Muscle layer of colon (tissue), 2 donors: ENCODE measurements around the gene ZNF30.
"Not testable (repeated sequence)": the region's sequence is repeated elsewhere in the genome, so short reads cannot be mapped to it uniquely, and the experiment has no call there.

Experiments
- H3K27ac ChIP-seq: one replicate; pipeline ENCODE4 v1.7.0; 2013; ENCODE audit warnings: low read depth, mild to moderate bottlenecking, low read length, moderate library complexity
- H3K27me3 ChIP-seq, 2 donors: one replicate each; pipeline ENCODE4 v1.7.0; 2013; ENCODE audit warnings: low read length in 2 of 2, mild to moderate bottlenecking in 2 of 2; ENCODE audit not compliant: insufficient read depth in 2 of 2, control insufficient read depth in 1 of 2
- H3K36me3 ChIP-seq: one replicate; pipeline ENCODE4 v1.7.0; 2013; ENCODE audit warnings: mild to moderate bottlenecking, low read length; ENCODE audit not compliant: insufficient read depth
- H3K4me1 ChIP-seq: one replicate; pipeline ENCODE4 v1.7.0; 2013; ENCODE audit warnings: mild to moderate bottlenecking, low read length; ENCODE audit not compliant: insufficient read depth
- H3K4me3 ChIP-seq, 2 donors: one replicate each; pipeline ENCODE4 v1.7.0; 2013; ENCODE audit warnings: low read length in 2 of 2, low read depth in 1 of 2, mild to moderate bottlenecking in 1 of 2, moderate library complexity in 1 of 2
- H3K9ac ChIP-seq: one replicate; pipeline ENCODE4 v1.7.0; 2013; ENCODE audit warnings: low read length
- H3K9me3 ChIP-seq: one replicate; pipeline ENCODE4 v1.7.0; 2013; ENCODE audit warnings: mild to moderate bottlenecking, low read length
- donor health status: abdominal sarcoma.
- donor health status: Adenocarcinoma of cecum.

The ZNF30 gene

DNA sequence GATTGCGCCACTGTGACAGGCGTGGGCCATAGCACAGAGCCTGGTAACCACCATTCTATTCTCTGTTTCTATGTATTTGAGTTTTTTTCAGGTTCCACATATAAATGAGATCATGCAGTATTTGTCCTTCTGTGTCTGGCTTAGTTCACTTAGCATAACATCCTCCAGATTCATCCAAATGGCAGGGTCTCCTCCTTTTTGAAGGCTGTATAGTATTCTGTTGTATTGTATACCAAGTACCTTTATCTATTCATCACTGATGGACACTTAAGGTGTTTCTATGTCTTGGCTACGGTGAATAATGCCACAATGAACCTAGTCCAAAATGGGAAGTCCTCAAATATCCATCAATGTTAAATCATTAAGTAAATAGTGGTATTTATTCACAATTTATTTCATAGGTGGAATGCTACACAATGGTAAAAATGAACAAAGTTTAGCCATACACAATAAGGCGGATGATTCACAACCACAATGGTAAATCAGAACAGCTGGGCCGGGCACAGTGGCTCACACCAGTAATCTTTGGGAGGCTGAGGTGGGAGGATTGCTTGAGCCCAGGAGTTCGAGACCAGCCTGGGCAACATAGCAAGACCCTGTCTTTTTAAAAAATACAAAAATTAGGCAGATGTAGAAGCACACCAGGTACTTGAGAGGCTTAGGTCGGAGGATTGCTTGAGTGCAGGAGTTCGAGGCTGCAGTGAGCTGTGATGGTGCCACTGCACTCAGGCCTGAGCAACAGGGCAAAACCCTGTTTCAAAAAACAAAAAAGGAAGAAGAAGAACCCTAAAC lies 65.0 kb downstream of the ZNF30 start:
- Histone ChIP-seq H3K4me3 (no peak overlapping the region), H3K9me3 (no peaks in the 10 kb centered on the region), H3K36me3 (no peaks in the 10 kb centered on the region), H3K27me3 (no peaks in the 10 kb centered on the region), H3K4me1 (no peaks in the 10 kb centered on the region), H3K27ac (no peak overlapping the region), H3K9ac (no peak overlapping the region)

DNA sequence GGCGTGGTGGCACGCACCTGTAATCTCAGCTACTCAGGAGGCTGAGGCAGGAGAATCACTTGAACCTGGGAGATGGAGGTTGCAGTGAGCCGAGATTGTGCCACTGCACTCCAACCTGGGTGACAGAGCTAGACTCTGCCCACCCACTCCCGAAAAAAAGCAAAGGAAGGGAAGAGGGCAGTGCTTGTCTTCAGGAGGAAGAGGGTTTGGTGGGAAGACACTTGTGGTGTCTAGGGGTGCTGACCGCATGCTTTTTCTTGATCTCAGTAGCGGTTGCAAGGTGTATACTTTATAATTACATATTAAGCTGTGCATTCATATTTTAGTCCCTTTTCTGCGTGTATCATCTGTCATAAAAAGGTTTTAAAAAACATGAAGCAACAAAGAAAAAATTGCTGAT lies 65.9 kb downstream of the ZNF30 start:
- H3K4me1 ChIP-seq, H3K27ac ChIP-seq, H3K27me3 ChIP-seq: not testable (repeated sequence)

DNA sequence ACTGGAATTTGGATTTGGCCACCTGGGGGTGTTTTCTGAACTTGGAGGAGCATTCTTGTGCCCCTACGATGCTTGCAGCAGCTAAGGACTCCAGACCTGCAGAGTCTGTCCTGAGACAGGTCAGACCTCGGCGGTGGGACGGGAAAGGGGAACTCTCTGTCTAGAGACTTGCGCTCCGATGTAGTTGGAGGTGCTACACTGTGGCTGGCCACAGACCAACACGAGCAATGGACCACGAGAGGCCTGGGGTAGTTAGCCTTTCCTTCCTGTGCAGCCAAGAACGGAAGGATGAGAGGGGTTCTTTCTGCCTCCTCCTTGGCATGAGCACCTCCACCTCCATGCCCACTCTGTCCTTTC lies 67.6 kb downstream of the ZNF30 start:
- H3K36me3 ChIP-seq, result no peaks in the 10 kb centered on the region
- H3K4me1 ChIP-seq, result peaks cover 10% of the 10 kb centered on the region
- no peak overlapping the region for H3K4me3 ChIP-seq
- H3K9me3 ChIP-seq, result no peaks in the 10 kb centered on the region
- no peaks in the 10 kb centered on the region for H3K27me3 ChIP-seq
- no peak overlapping the region for H3K27ac ChIP-seq
- H3K9ac ChIP-seq, result no peak overlapping the region

More for the DNA sequence above, 65.9 kb downstream of the ZNF30 start:
- H3K9me3 ChIP-seq, H3K9ac ChIP-seq, H3K36me3 ChIP-seq, H3K4me3 ChIP-seq: not testable (repeated sequence)
